Endothelial cell of umbilical vein (primary cell): ENCODE measurements around the gene KCNS1. TPM values are rescaled to one million over a fixed set of nuclear protein-coding genes. Genes with fewer than 3 reads are reported as not detected.

ENCODE experiments used
- BruUV-seq: library from RNA; stranded (reverse); fragments of 400-500 nt; replicated peaks from 2 replicates; lab custom pipeline; 2021; lab: Mats Ljungman, UMichigan
- CTCF ChIA-PET: fragments of 300-600, 350-600 bp; sonication (Branson Sonifier 250); formaldehyde crosslinking; loops from one replicate; lab custom pipeline; 2021; ENCODE audit warnings: antibody characterized with exemption, inconsistent platforms; lab: Charles Lee
- POLR2A ChIA-PET: fragments of 300-600, 350-600 bp; sonication (Branson Sonifier 250); formaldehyde crosslinking; loops from one replicate; lab custom pipeline; 2021; ENCODE audit warnings: antibody characterized with exemption, inconsistent platforms; lab: Charles Lee
- DNase-seq: peaks from one replicate; pipeline ENCODE4 v3.0.0-alpha.2; 2011; ENCODE audit warnings: low read depth, low spot score
- FAIRE-seq: peaks from 2 replicates; lab custom pipeline; 2011; peaks lifted over from hg19 to GRCh38; lab: Jason Lieb, UNC
- H2AFZ ChIP-seq: 2 replicates; pipeline ENCODE4 v1.6.0; 2012; ENCODE audit warnings: low read depth, low read length, control low read depth, inconsistent platforms
- H3K27ac ChIP-seq: 2 replicates; pipeline ENCODE4 v1.5.1; 2011; ENCODE audit warnings: low read depth, mild to moderate bottlenecking, control low read depth, low read length, moderate library complexity; ENCODE audit not compliant: insufficient read depth
- H3K27me3 ChIP-seq, 2 experiments: 2 replicates each; pipeline versions ENCODE4 v1.6.0 to v1.6.1; 2011; ENCODE audit warnings: low read length in 2 of 2, mixed read lengths in 1 of 2; ENCODE audit not compliant: control insufficient read depth in 2 of 2, insufficient read depth in 2 of 2
- H3K36me3 ChIP-seq, 2 experiments: 2 replicates in 1 of 2; 3 replicates in 1 of 2; pipeline ENCODE4 v1.5.1; 2011; ENCODE audit warnings: low read length in 2 of 2, mild to moderate bottlenecking in 1 of 2, moderate library complexity in 1 of 2; ENCODE audit not compliant: control insufficient read depth in 2 of 2, insufficient read depth in 2 of 2; ENCODE audit errors: extremely low read depth in 1 of 2
- H3K4me1 ChIP-seq: 3 replicates; pipeline ENCODE4 v1.5.1; 2011; ENCODE audit warnings: mild to moderate bottlenecking, low read length; ENCODE audit not compliant: control insufficient read depth, insufficient read depth; ENCODE audit errors: extremely low read depth
- H3K4me2 ChIP-seq: 2 replicates; pipeline ENCODE4 v1.6.1; 2011; ENCODE audit warnings: low read length, control low read depth, mixed read lengths; ENCODE audit not compliant: insufficient read depth
- H3K4me3 ChIP-seq, 3 experiments: fragments of 200-600 bp in 1 of 3; sonication (generic), shearing (Covaris generic) in 1 of 3; replicated peaks in 1 of 3; 2 replicates each; pipeline ENCODE4 v1.5.1; 2011 to 2016; ENCODE audit warnings: control low read depth in 3 of 3, low read length in 3 of 3, mild to moderate bottlenecking in 2 of 3, inconsistent platforms in 1 of 3, low read depth in 1 of 3, moderate library complexity in 1 of 3; ENCODE audit not compliant: insufficient read depth in 1 of 3
- H3K79me2 ChIP-seq: 2 replicates; pipeline ENCODE4 v1.6.0; 2012; ENCODE audit warnings: low read length, inconsistent platforms; ENCODE audit not compliant: control insufficient read depth, insufficient read depth
- H3K9ac ChIP-seq: replicated peaks from 2 replicates; pipeline ENCODE3; 2011; ENCODE audit warnings: low read length, control low read depth; ENCODE audit not compliant: insufficient read depth; ENCODE audit errors: extremely low read depth
- H3K9me1 ChIP-seq: replicated peaks from 3 replicates; pipeline ENCODE4 v1.6.0; 2011; ENCODE audit warnings: mild to moderate bottlenecking, low read length; ENCODE audit not compliant: control insufficient read depth, insufficient read depth; ENCODE audit errors: extremely low read depth
- H3K9me3 ChIP-seq: replicated peaks from 2 replicates; pipeline ENCODE4 v1.5.1; 2012; ENCODE audit warnings: low read length, inconsistent platforms; ENCODE audit not compliant: control insufficient read depth, insufficient read depth
- H4K20me1 ChIP-seq: replicated peaks from 2 replicates; pipeline ENCODE3; 2011; ENCODE audit warnings: mild to moderate bottlenecking, low read length; ENCODE audit not compliant: control insufficient read depth, insufficient read depth; ENCODE audit errors: extremely low read depth
- CTCF ChIP-seq, 2 donors: IDR thresholded peaks; 1 replicate in 1 of 2; 2 replicates in 1 of 2; pipeline ENCODE4 v1.5.1; 2011; ENCODE audit warnings: low read length in 2 of 2, mild to moderate bottlenecking in 2 of 2, moderate library complexity in 2 of 2, control low read depth in 1 of 2, inconsistent platforms in 1 of 2, low read depth in 1 of 2; ENCODE audit not compliant: insufficient read depth in 1 of 2; ENCODE audit errors: extremely low read depth in 1 of 2
- EZH2 ChIP-seq: IDR thresholded peaks from 2 replicates; pipeline ENCODE4 v1.6.1; 2012; ENCODE audit warnings: borderline replicate concordance, low read depth, mild to moderate bottlenecking, moderate library complexity, low read length, inconsistent platforms; ENCODE audit not compliant: severe bottlenecking
- FOS ChIP-seq: IDR thresholded peaks from 2 replicates; pipeline ENCODE4 v1.6.1; 2011; ENCODE audit warnings: mild to moderate bottlenecking, low read length, moderate library complexity, borderline replicate concordance; ENCODE audit not compliant: insufficient read depth
- GATA2 ChIP-seq: IDR thresholded peaks from 2 replicates; pipeline ENCODE4 v1.7.0; 2011; ENCODE audit warnings: low read depth, mild to moderate bottlenecking, moderate library complexity, mixed read lengths, low read length; ENCODE audit not compliant: insufficient read length, insufficient read depth
- JUN ChIP-seq: IDR thresholded peaks from 2 replicates; pipeline ENCODE4 v1.6.1; 2011; ENCODE audit warnings: borderline replicate concordance, low read depth; ENCODE audit not compliant: insufficient read length, insufficient read depth
- MAX ChIP-seq: IDR thresholded peaks from 2 replicates; pipeline ENCODE4 v1.6.1; 2011; ENCODE audit not compliant: insufficient read depth, insufficient read length
- MYC ChIP-seq: IDR thresholded peaks from one replicate; pipeline ENCODE4 v1.6.1; 2011; ENCODE audit warnings: mild to moderate bottlenecking, low read depth, low read length
- POLR2A ChIP-seq: IDR thresholded peaks from 2 replicates; pipeline ENCODE4 v1.6.1; 2012; ENCODE audit warnings: low read depth, mild to moderate bottlenecking, control low read depth, low read length
- POLR2AphosphoS5 ChIP-seq: IDR thresholded peaks from 2 replicates; pipeline ENCODE4 v1.6.1; 2012; ENCODE audit warnings: low read depth, mild to moderate bottlenecking, control low read depth, low read length, moderate library complexity; ENCODE audit not compliant: insufficient read depth
- dilution Hi-C: fragments of 300-500 bp; cut with MboI; formaldehyde crosslinking; loops from one replicate; pipeline ENCODE4 v1.15.0; 2019; ENCODE audit warnings: low sequenced_read_pairs; ENCODE audit not compliant: extremely low pct_ligation_motif_present
- intact Hi-C: fragments of 100-400 bp; cut with micrococcal nuclease; formaldehyde crosslinking; loops from one replicate; pipeline ENCODE4 v1.10.0; 2022
- polyA plus RNA-seq, 4 experiments: library from polyadenylated mRNA; depleted of rRNA in 3 of 4; stranded (reverse) in 3 of 4; unstranded in 1 of 4; fragments of >200 nt; gene quantifications; 2 replicates each; pipeline versions ENCODE4 v1.2.1 to v1.2.3, GENCODE V29; 2011 to 2012; ENCODE audit warnings: missing spikeins in 1 of 4
- total RNA-seq: library from RNA; stranded (reverse); gene quantifications from 2 replicates; pipeline ENCODE4 v1.2.3, GENCODE V29; 2021

KCNS1 gene
- total and polyA plus RNA-seq, 2 donors (not counting 3 experiments of a cell fraction or from before 2014, with no cell fraction given) = 0.14 to 0.29 TPM

- no peak overlapping the region for H3K9ac ChIP-seq
- H3K9me1 ChIP-seq = no peaks in the 10 kb centered on the region
- no peaks in the 10 kb centered on the region for H3K9me3 ChIP-seq
- H3K27ac ChIP-seq = no peak overlapping the region
- no peak overlapping the region for H3K4me3 ChIP-seq
- H3K79me2 ChIP-seq = no peaks in the 10 kb centered on the region
- BruUV-seq = no TSS peak
- H4K20me1 ChIP-seq = no peaks in the 10 kb centered on the region
- POLR2A ChIA-PET = no interaction called here
- FAIRE-seq = no peak
- intact Hi-C loops = loop anchor here (1.0 kb wide), 1 partner anchor 153 kb away; no protein-coding TSS in a partner anchor
- peaks cover 11 to 12% of the 10 kb centered on the region in 2 experiments for H3K27me3 ChIP-seq
- TF ChIP-seq CTCF (IDR thresholded peaks at IDR 0.05; ENCODE audit: extremely low read depth in 1 of 2, insufficient read depth in 1 of 2, low read depth in 1 of 2, low read length in 2 of 2) (peak; percentile 69 to 70), EZH2 (no peak)
- peak; percentile 4 for DNase-seq
- H3K36me3 ChIP-seq = no peaks in the 10 kb centered on the region
- CTCF ChIA-PET = interaction anchor here (0.6 to 2.7 kb wide), 15 partner anchors 8 to 632 kb away, joined by 3 to 25 read pairs (median 5); no protein-coding TSS in a partner anchor
- H2AFZ ChIP-seq = no peak overlapping the region
- dilution Hi-C loops = no loop called here
- H3K4me1 ChIP-seq = no peaks in the 10 kb centered on the region
- H3K4me2 ChIP-seq = no peak overlapping the region
Observed at GRCh38 chr20:45138561-45139300, 37.8 kb upstream of the KCNS1 start.

GRCh38 chr20:45136911-45137310 is 36.0 kb upstream of the KCNS1 start:
- dilution Hi-C loops = no loop called here

More at GRCh38 chr20:45136911-45137310, 36.0 kb upstream of the KCNS1 start:
- Histone ChIP-seq H3K36me3 (no peaks in the 10 kb centered on the region), H3K27me3 (peaks cover 9 to 17% of the 10 kb centered on the region in 2 experiments), H3K4me2 (no peak overlapping the region), H3K4me1 (no peaks in the 10 kb centered on the region), H3K4me3 (no peak overlapping the region), H2AFZ (no peak overlapping the region), H3K9me3 (no peaks in the 10 kb centered on the region), H3K27ac (no peak overlapping the region), H3K9ac (no peak overlapping the region), H4K20me1 (no peaks in the 10 kb centered on the region), H3K79me2 (no peaks in the 10 kb centered on the region), H3K9me1 (no peaks in the 10 kb centered on the region)
- FAIRE-seq (no peak), DNase-seq (no peak)
- intact Hi-C loops = no loop called here
- CTCF ChIA-PET = interaction anchor here (1.0 to 1.1 kb wide), 2 partner anchors 25 to 93 kb away, joined by 3 read pairs; no protein-coding TSS in a partner anchor
- no TSS peak for BruUV-seq
- TF ChIP-seq POLR2AphosphoS5 (no peak), POLR2A (no peak), JUN (no peak), FOS (no peak), MYC (no peak), CTCF (IDR thresholded peaks at IDR 0.05; ENCODE audit: extremely low read depth in 1 of 2, insufficient read depth in 1 of 2, low read depth in 1 of 2, low read length in 2 of 2) (no peak), MAX (no peak), EZH2 (no peak), GATA2 (no peak)
- POLR2A ChIA-PET = no interaction called here
